ENCODE results near the gene MBD5. TPM values are rescaled to one million over a fixed set of nuclear protein-coding genes. Genes with fewer than 3 reads are reported as not detected.
"Not testable (repeated sequence)": the region's sequence is repeated elsewhere in the genome, so short reads cannot be mapped to it uniquely, and the experiment has no call there.

The MBD5 gene
- total and polyA plus RNA-seq, 4 donors = 2.0 to 15.9 (median 9.5) TPM

DNA sequence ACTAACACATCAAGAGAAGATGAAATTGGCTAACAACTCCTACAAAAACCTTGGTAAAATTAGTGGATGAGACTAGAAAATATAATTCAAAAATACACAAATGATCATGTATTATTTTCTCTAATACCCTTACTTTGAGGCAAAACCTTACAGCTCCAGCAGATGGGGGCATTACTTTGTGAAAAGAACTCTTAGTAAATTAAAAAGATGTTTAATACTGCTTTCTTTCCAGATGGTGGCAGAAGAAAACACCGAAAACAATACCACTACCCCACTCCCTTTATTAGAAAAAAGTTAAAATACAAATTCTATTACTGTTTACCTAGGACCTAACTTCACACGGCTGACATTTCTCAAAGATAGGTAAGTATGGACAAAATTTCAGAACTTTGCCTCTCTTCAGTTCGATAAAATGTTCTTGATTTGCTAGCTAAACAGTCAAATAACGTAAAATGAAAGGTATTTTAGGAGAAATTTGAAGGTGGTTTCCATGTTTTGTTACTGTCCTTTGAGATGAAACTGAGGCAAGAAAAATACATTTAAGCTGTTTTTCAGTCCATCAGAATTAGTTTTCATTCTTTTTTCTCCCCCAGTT lies 31.0 kb upstream of the MBD5 start:
- no peak for DNase-seq (ENCODE audit: low spot score)
- Histone ChIP-seq H3K9me3 (ENCODE audit: control insufficient read depth in 4 of 4, low read length in 3 of 4) (no peaks in the 10 kb centered on the region), H3K36me3 (ENCODE audit: control insufficient read depth in 4 of 4, insufficient read depth in 3 of 4, low read depth in 1 of 4, low read length in 3 of 4) (no peaks in the 10 kb centered on the region), H3K9ac (ENCODE audit: low read depth in 1 of 2, low read length in 2 of 2) (no peak overlapping the region), H3K4me1 (ENCODE audit: control insufficient read depth in 4 of 4, insufficient read depth in 4 of 4, low read length in 3 of 4) (peaks cover 2 to 13% (median 3%) of the 10 kb centered on the region in 4 donors), H3K27me3 (ENCODE audit: control insufficient read depth in 4 of 4, insufficient read depth in 4 of 4, low read length in 3 of 4) (no peaks in the 10 kb centered on the region), H3K4me3 (ENCODE audit: low read depth in 1 of 3, low read length in 3 of 3) (no peak overlapping the region), H3K27ac (ENCODE audit: low read depth in 1 of 2, low read length in 2 of 2) (no peak overlapping the region)
- TF ChIP-seq, protein P1, sequence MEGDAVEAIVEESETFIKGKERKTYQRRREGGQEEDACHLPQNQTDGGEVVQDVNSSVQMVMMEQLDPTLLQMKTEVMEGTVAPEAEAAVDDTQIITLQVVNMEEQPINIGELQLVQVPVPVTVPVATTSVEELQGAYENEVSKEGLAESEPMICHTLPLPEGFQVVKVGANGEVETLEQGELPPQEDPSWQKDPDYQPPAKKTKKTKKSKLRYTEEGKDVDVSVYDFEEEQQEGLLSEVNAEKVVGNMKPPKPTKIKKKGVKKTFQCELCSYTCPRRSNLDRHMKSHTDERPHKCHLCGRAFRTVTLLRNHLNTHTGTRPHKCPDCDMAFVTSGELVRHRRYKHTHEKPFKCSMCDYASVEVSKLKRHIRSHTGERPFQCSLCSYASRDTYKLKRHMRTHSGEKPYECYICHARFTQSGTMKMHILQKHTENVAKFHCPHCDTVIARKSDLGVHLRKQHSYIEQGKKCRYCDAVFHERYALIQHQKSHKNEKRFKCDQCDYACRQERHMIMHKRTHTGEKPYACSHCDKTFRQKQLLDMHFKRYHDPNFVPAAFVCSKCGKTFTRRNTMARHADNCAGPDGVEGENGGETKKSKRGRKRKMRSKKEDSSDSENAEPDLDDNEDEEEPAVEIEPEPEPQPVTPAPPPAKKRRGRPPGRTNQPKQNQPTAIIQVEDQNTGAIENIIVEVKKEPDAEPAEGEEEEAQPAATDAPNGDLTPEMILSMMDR (IDR thresholded peaks at IDR 0.05; ENCODE audit: low read depth, low read length, missing input control) = peak; percentile 66
- TF ChIP-seq EGR1 (IDR thresholded peaks at IDR 0.05; ENCODE audit: low read depth in 2 of 2) (no peak), HNF4A (conservative IDR thresholded peaks at IDR 0.05) (no peak), RAD21 (IDR thresholded peaks at IDR 0.05) (peak; percentile 94 to 95)
- 49% methylated on average over 4 of the region's 4 CpGs for WGBS

DNA sequence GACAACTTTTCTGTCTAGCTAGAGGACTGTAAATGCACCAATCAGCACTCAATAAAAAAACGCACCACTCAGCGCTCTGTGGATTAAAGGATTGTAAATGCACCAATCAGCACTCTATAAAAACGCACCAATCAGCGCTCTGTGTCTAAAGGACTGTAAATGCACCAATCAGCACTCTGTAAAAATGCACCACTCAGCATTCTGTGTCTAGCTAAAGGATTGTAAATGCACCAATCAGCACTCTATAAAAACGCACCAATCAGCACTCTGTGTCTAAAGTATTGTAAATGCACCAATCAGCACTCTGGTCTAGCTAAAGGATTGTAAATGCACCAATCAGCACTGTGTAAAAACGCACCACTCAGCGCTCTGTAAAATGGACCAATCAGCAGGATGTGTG lies 25.9 kb upstream of the MBD5 start:
- not testable (repeated sequence) for H3K4me3 ChIP-seq (ENCODE audit: low read depth in 1 of 3, low read length in 3 of 3); DNase-seq (ENCODE audit: low spot score); H3K27me3 ChIP-seq (ENCODE audit: control insufficient read depth in 4 of 4, insufficient read depth in 4 of 4, low read length in 3 of 4); H3K4me1 ChIP-seq (ENCODE audit: control insufficient read depth in 4 of 4, insufficient read depth in 4 of 4, low read length in 3 of 4); H3K9ac ChIP-seq (ENCODE audit: low read depth in 1 of 2, low read length in 2 of 2); H3K36me3 ChIP-seq (ENCODE audit: control insufficient read depth in 4 of 4, insufficient read depth in 3 of 4, low read depth in 1 of 4, low read length in 3 of 4); H3K9me3 ChIP-seq (ENCODE audit: control insufficient read depth in 4 of 4, low read length in 3 of 4); H3K27ac ChIP-seq (ENCODE audit: low read depth in 1 of 2, low read length in 2 of 2)
- 99% methylated on average over 7 of the region's 7 CpGs for WGBS

DNA sequence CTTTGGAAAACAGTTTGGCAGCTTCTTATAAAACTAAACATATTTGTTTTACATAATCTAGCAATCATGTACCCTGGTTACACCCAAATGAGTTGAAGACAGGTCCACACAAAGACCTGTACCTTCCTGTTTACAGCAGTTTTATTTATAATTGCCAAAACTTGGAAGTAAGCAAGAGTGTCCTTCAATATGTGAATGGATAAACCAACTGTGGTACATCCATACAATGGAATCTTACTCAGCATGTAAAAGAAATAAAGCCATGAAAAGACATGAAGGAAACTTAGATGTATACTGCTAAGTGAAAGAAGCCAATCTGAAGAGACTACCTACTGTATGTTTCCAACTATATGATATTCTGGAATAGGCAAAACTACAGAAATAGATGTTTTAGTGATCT lies 24.1 kb upstream of the MBD5 start:
- peaks cover 0 to 4% (median under 1%) of the 10 kb centered on the region in 4 donors for H3K36me3 ChIP-seq (ENCODE audit: control insufficient read depth in 4 of 4, insufficient read depth in 3 of 4, low read depth in 1 of 4, low read length in 3 of 4)
- H3K4me3 ChIP-seq (ENCODE audit: low read depth in 1 of 3, low read length in 3 of 3) = no peak overlapping the region
- H3K27me3 ChIP-seq (ENCODE audit: control insufficient read depth in 4 of 4, insufficient read depth in 4 of 4, low read length in 3 of 4) = no peaks in the 10 kb centered on the region
- peaks cover 0 to 2% (median 0%) of the 10 kb centered on the region in 4 donors for H3K9me3 ChIP-seq (ENCODE audit: control insufficient read depth in 4 of 4, low read length in 3 of 4)
- H3K4me1 ChIP-seq (ENCODE audit: control insufficient read depth in 4 of 4, insufficient read depth in 4 of 4, low read length in 3 of 4) = no peaks in the 10 kb centered on the region
- no peak overlapping the region for H3K27ac ChIP-seq (ENCODE audit: low read depth in 1 of 2, low read length in 2 of 2)
- no peak overlapping the region for H3K9ac ChIP-seq (ENCODE audit: low read depth in 1 of 2, low read length in 2 of 2)
- no peak for TF ChIP-seq SP1 (IDR thresholded peaks at IDR 0.05)
- no peak for TF ChIP-seq FOXA1 (IDR thresholded peaks at IDR 0.05)
- no peak for TF ChIP-seq RAD21 (IDR thresholded peaks at IDR 0.05)
- TF ChIP-seq EGR1 (IDR thresholded peaks at IDR 0.05; ENCODE audit: low read depth in 2 of 2) = no peak
- TF ChIP-seq, protein P2, sequence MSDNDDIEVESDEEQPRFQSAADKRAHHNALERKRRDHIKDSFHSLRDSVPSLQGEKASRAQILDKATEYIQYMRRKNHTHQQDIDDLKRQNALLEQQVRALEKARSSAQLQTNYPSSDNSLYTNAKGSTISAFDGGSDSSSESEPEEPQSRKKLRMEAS (IDR thresholded peaks at IDR 0.05) = no peak
- DNase-seq (ENCODE audit: low spot score) = no peak

DNA sequence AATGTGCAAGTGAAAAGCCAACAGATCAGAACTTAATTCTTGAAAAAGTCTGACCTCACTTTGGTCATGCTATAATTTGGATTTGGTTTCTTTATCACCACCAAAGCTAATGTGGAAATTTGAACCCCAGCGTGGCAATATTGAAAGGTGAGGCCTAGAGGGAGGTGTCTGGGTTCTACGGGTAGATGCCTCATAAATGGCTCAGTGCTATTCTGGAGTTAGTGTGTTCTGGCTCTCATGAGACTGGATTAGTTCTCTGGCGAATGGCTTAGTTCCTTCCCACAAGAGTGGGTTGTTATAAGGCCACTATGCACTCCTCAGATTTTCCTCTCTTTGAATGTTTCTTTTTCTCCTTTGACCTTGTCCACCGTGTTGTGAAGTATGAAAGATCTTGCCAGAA lies 22.7 kb upstream of the MBD5 start:
- no peak for DNase-seq (ENCODE audit: low spot score)
- TF ChIP-seq FOXA2 (IDR thresholded peaks at IDR 0.05) = no peak
- no peak for TF ChIP-seq FOXA1 (IDR thresholded peaks at IDR 0.05)
- no peak for TF ChIP-seq RAD21 (IDR thresholded peaks at IDR 0.05)
- TF ChIP-seq SP1 (IDR thresholded peaks at IDR 0.05) = no peak
- TF ChIP-seq TAF1 (conservative IDR thresholded peaks at IDR 0.05) = no peak
- TF ChIP-seq GABPA (IDR thresholded peaks at IDR 0.05 in 1 of 2, conservative IDR thresholded peaks at IDR 0.05 in 1 of 2) = no peak
- TF ChIP-seq, protein P2 (IDR thresholded peaks at IDR 0.05) = no peak
- TF ChIP-seq, protein P3, sequence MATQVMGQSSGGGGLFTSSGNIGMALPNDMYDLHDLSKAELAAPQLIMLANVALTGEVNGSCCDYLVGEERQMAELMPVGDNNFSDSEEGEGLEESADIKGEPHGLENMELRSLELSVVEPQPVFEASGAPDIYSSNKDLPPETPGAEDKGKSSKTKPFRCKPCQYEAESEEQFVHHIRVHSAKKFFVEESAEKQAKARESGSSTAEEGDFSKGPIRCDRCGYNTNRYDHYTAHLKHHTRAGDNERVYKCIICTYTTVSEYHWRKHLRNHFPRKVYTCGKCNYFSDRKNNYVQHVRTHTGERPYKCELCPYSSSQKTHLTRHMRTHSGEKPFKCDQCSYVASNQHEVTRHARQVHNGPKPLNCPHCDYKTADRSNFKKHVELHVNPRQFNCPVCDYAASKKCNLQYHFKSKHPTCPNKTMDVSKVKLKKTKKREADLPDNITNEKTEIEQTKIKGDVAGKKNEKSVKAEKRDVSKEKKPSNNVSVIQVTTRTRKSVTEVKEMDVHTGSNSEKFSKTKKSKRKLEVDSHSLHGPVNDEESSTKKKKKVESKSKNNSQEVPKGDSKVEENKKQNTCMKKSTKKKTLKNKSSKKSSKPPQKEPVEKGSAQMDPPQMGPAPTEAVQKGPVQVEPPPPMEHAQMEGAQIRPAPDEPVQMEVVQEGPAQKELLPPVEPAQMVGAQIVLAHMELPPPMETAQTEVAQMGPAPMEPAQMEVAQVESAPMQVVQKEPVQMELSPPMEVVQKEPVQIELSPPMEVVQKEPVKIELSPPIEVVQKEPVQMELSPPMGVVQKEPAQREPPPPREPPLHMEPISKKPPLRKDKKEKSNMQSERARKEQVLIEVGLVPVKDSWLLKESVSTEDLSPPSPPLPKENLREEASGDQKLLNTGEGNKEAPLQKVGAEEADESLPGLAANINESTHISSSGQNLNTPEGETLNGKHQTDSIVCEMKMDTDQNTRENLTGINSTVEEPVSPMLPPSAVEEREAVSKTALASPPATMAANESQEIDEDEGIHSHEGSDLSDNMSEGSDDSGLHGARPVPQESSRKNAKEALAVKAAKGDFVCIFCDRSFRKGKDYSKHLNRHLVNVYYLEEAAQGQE (IDR thresholded peaks at IDR 0.05) = no peak
- no peak for TF ChIP-seq HNF4G (IDR thresholded peaks at IDR 0.05)
- no peak for TF ChIP-seq EGR1 (IDR thresholded peaks at IDR 0.05; ENCODE audit: low read depth in 2 of 2)
- no peak for TF ChIP-seq HNF4A (conservative IDR thresholded peaks at IDR 0.05)
- no peak for TF ChIP-seq JUND (IDR thresholded peaks at IDR 0.05)
- TF ChIP-seq, protein P1 (IDR thresholded peaks at IDR 0.05; ENCODE audit: low read depth, low read length, missing input control) = no peak
- no peak for TF ChIP-seq YY1 (IDR thresholded peaks at IDR 0.05)

More for the DNA sequence above, 22.7 kb upstream of the MBD5 start:
- Histone ChIP-seq H3K9me3 (ENCODE audit: control insufficient read depth in 4 of 4, low read length in 3 of 4) (peaks cover 0 to 2% (median 0%) of the 10 kb centered on the region in 4 donors), H3K27me3 (ENCODE audit: control insufficient read depth in 4 of 4, insufficient read depth in 4 of 4, low read length in 3 of 4) (no peaks in the 10 kb centered on the region), H3K4me3 (ENCODE audit: low read depth in 1 of 3, low read length in 3 of 3) (no peak overlapping the region), H3K36me3 (ENCODE audit: control insufficient read depth in 4 of 4, insufficient read depth in 3 of 4, low read depth in 1 of 4, low read length in 3 of 4) (peaks cover 0 to 4% (median under 1%) of the 10 kb centered on the region in 4 donors), H3K9ac (ENCODE audit: low read depth in 1 of 2, low read length in 2 of 2) (no peak overlapping the region), H3K4me1 (ENCODE audit: control insufficient read depth in 4 of 4, insufficient read depth in 4 of 4, low read length in 3 of 4) (no peaks in the 10 kb centered on the region), H3K27ac (ENCODE audit: low read depth in 1 of 2, low read length in 2 of 2) (no peak overlapping the region)
- 77% methylated on average over 4 of the region's 4 CpGs for whole genome bisulfite sequencing

All from liver (tissue), 9 donors.